Measurements from ENCODE around the gene CEP97.
"Not testable (repeated sequence)": the region's sequence is repeated elsewhere in the genome, so short reads cannot be mapped to it uniquely, and the experiment has no call there.

Gene CEP97

GRCh38 chr3:101724329-101725193, at the start of gene CEP97:
Gene CEP97, plus strand, starts transcription at chr3:101724614. Its CDS starts 63 bp downstream, at chr3:101724677.
- peak; percentile 75 for DNase-seq (ENCODE audit: low read depth, low spot score)

GRCh38 chr3:101675709-101676215, 48.7 kb upstream of the CEP97 start:
- DNase-seq (ENCODE audit: low read depth, low spot score): no peak

- DNase-seq (ENCODE audit: low read depth, low spot score): peak; percentile 92
These were observed 48.1 kb upstream of the CEP97 start for GRCh38 chr3:101676216-101676764.

- DNase-seq (ENCODE audit: low read depth, low spot score): peak; percentile 100
These were observed 47.5 kb upstream of the CEP97 start, which contains the start of gene ZBTB11 for GRCh38 chr3:101676765-101677435. Gene ZBTB11, minus strand, starts transcription at chr3:101677132. Its CDS starts 218 bp downstream, at chr3:101676914.

- DNase-seq (ENCODE audit: low read depth, low spot score): no peak
These were observed 46.8 kb upstream of the CEP97 start for GRCh38 chr3:101677436-101678286.

- DNase-seq (ENCODE audit: low read depth, low spot score): not testable (repeated sequence)
These were observed 45.6 kb upstream of the CEP97 start for GRCh38 chr3:101678837-101679236.

- no peak for DNase-seq (ENCODE audit: low read depth, low spot score)
These were observed 43.9 kb upstream of the CEP97 start for GRCh38 chr3:101680466-101680865.

- DNase-seq (ENCODE audit: low read depth, low spot score): no peak
These were observed 39.4 kb upstream of the CEP97 start for GRCh38 chr3:101685050-101685400.

GRCh38 chr3:101685870-101686307, 38.5 kb upstream of the CEP97 start:
- no peak for DNase-seq (ENCODE audit: low read depth, low spot score)

- no peak for DNase-seq (ENCODE audit: low read depth, low spot score)
These were observed 37.1 kb upstream of the CEP97 start for GRCh38 chr3:101687142-101687931.

- no peak for DNase-seq (ENCODE audit: low read depth, low spot score)
These were observed 35.1 kb upstream of the CEP97 start for GRCh38 chr3:101689286-101689685.

- DNase-seq (ENCODE audit: low read depth, low spot score): no peak
These were observed 33.4 kb upstream of the CEP97 start for GRCh38 chr3:101690972-101691371.

- not testable (repeated sequence) for DNase-seq (ENCODE audit: low read depth, low spot score)
These were observed 32.4 kb upstream of the CEP97 start for GRCh38 chr3:101691685-101692671.

- not testable (repeated sequence) for DNase-seq (ENCODE audit: low read depth, low spot score)
These were observed 30.9 kb upstream of the CEP97 start for GRCh38 chr3:101693540-101693939.

- DNase-seq (ENCODE audit: low read depth, low spot score): not testable (repeated sequence)
These were observed 29.6 kb upstream of the CEP97 start for GRCh38 chr3:101694836-101695235.

- no peak for DNase-seq (ENCODE audit: low read depth, low spot score)
These were observed 28.5 kb upstream of the CEP97 start for GRCh38 chr3:101695779-101696372.

- DNase-seq (ENCODE audit: low read depth, low spot score): no peak
These were observed 22.4 kb upstream of the CEP97 start for GRCh38 chr3:101701696-101702634.

GRCh38 chr3:101702726-101703125, 21.7 kb upstream of the CEP97 start:
- DNase-seq (ENCODE audit: low read depth, low spot score): no peak

Data from brain pericyte (primary cell).